Stimulated activated CD4-positive, alpha-beta T cell treated with anti-CD3 and anti-CD28 coated beads, Interleukin-2, amount 100 ng/mL, for 24 hours (primary cell): ENCODE measurements around the gene CAPN13.

ENCODE experiments used
- DNase-seq, 2 donors: peaks; one replicate each; pipeline ENCODE4 v3.0.0-alpha.2; 2020

CAPN13 gene

DNA sequence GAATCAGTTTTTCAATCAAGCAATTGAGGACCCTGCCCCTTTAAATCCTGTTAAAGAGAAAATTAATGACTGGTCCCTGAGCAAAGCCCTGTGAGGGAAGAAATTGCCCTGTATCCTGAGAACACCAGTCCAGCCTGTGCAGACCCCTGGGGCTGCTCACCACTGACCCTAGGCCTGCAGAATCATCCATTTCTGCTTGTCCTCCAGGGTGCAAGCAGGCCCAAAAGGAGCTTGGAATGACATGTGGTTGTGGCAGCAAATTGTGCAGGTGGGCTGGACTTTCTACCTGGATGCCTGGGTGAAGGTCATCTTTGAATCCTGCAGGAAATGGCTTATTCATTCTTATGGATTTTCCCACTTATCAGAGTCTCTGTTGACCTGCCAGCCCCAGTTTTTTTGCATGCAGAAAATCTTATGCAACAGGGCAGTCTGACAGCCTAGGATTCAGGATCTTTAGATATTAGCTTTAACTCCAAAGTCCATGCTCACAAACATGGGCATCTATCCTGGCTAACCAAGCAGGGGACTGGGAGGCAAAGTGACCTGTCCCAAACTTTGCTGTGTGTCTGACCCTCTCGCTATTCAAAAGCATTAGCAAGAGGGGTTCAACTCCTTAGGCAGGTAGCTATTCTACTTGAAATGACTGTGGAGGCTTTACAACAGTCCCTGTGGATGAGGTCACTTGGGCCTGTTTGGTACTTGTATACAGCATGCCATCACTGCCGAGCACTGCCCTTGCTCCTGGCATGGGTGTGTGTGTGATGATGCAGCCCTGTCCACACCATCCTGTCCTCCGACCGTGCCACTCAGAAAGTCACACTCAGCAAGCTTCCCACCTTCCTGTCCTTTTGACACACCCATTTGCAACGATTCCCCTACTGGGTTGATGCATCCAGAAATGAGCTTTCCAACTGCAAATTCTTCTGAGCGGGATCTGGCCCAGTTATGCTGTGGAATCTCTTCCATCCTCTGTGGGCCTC lies 85.3 kb downstream of the CAPN13 start:
- no peak for DNase-seq

- no peak for DNase-seq
Measured at GRCh38 chr2:30721241-30721640, 86.0 kb downstream of the CAPN13 start.

GRCh38 chr2:30717081-30717650 lies 90.1 kb downstream of the CAPN13 start:
- no peak for DNase-seq

- DNase-seq: no peak
Measured at GRCh38 chr2:30716123-30716900, 90.9 kb downstream of the CAPN13 start.

- DNase-seq: no peak
Measured at GRCh38 chr2:30714811-30715709, 92.2 kb downstream of the CAPN13 start.

DNA sequence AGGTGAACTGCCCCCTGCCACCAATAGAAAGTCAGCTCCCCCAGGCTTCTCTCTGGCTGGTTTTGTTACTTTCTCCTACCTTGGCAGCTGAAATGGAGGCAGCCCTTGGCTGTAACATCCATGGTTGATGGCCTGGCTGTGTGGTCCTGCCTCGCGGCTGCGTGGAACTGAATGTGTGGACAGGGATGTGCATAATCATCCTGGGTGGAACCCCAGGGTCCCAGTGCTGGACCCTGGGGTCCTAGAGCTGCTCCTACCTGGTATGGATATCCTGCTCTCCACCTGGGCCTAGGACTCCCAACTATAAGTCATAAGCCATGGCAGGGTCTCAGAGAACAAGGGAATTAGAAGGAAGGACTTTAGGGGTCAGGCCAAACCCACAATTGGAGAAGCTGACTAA lies 93.5 kb downstream of the CAPN13 start:
- no peak for DNase-seq

DNA sequence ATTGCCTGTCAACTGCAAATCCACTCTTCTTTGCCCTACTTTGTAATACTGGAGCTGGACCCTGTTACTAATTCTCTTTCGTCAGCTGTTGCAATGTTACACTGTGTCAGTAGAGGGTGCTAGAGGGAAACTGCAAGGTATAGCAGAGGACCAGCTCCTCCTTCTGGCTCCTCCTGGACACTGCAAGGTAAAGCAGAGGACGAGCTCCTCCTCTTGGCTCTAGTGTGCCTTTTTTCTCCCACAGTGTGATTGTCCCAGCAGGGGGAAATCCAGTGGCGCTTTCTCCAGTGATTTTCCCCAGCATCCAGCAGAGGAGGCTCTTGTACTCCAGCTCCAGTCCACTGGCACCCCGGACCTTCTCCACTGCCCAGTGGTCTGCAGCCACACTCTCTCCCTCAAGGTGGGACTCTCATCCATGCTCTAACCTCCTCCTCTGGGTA lies 95.6 kb downstream of the CAPN13 start:
- DNase-seq: peak; percentile 86 to 87

DNA sequence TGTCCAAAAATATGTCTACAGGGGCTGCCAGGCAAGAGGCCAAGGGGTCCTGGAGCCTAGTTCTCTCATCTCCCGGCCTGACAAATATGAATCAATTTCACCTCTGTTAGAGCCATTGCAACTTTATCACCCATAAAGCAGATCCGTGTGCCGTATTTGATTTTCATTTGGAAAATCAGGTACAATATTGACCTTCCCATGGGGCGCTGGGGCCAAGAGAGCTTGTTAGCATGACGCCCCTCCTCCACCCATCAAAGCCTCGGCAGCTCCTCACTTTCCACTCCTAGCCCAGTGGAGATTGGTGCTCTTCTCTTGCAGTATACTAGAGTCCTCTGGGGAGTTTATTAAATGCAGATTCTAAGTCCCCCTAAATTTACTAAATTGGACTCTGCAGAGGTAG lies 96.8 kb downstream of the CAPN13 start:
- DNase-seq: no peak

DNA sequence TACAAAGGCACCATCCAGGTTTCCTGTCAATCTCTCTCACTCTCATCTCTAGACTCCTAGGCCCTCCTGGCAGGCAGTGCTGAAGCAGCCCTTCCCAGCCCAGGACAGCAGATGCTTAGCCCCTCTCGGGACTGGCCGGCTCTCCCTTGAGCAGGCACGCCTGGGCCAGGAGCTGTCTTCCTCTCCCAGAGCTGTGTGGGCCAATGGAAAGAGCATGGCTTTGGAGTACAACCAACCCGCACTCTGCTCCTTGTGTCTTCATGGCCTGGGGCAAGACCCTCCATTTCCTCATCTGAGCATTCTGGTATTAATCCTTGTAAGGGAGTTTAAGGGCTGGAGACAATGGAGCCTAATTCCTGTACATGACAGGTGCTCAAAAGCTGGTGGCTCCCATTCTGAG lies 97.2 kb downstream of the CAPN13 start:
- no peak for DNase-seq

DNA sequence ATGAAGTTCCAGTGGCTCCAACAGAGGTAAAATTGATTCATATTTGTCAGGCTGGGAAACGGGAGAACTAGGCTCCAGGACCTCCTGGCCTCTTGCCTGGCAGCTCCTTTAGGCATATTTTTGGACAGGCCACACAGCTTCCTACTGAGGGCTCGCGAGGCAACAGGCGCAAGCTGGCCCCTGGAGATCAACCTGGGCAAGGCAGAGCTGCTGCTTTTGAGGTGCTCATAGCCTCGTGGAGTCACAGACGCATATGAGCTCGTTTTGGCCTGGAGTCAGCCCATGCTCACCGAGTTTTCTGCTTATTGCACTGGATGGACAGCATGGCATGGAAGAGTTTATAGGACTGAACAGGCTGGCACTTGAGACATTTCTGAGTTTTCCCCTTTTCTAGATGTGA lies 97.7 kb downstream of the CAPN13 start:
- no peak for DNase-seq

DNA sequence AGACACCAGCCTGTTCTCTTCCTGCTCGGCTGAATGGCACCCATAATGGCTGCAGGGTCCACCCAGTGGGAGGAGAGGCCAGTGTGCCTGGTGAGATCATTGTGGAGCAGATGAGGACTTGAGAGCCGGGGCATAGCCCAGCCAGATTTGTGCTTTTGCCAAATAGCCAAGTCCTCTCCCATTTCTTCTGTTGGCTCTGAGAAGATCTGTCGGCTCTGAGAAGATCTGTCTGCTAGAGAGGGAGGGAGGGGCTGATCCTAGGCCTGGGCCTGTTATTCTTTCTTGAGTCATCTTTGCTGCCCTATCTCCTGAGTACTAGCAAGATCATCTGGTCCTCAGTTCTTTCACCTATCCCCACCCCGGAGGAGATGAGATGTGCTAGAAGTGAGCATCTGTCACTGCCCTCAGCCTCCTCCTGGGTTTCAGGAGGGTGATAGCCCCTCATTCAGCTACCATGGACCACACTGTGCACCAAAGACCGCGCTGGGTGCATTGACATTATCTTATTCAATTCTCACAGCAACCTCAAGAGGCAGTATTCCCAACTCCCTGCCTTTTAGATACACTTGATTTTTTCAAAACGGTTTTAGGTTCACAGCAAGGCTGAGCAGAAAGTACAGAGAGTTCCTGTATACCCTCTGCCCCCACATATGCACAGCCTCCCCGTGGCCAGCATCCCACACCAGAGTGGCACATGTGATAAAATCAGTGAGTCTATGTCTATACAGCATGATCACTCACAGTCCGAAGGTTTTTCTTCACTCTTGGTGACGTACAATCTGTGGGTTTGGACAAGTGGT lies 98.6 kb downstream of the CAPN13 start:
- no peak for DNase-seq

DNA sequence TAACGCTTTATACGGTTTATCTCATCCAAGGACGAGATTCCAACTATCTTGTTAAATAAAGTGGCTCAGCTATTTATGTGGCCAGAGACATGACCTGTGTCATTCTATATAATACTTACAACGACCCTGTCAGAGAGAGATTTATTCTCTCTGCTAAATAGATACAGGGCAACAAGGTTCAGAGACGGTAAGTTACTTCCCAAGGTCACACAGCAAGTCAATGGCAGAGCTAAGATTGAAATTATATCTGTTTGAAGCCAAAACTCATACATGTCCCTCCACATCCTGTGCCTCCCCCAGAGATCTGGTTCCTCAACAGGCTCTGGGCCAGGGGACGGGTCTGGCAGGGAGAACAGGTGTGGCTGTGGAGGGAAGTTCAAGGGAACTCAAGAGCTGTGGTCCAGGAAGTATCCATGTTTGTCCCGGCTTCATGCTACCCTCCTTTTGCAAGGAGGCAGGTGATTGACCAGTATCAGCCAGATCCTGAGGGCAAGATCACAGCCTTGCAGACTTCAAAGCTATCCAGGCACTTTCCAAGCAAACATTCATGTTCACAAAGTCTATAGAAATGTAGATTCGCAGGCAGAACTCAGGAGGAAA lies 99.8 kb downstream of the CAPN13 start:
- DNase-seq: no peak

- DNase-seq: peak; percentile 77 to 82
Measured at GRCh38 chr2:30706534-30707303, 100.5 kb downstream of the CAPN13 start.

DNA sequence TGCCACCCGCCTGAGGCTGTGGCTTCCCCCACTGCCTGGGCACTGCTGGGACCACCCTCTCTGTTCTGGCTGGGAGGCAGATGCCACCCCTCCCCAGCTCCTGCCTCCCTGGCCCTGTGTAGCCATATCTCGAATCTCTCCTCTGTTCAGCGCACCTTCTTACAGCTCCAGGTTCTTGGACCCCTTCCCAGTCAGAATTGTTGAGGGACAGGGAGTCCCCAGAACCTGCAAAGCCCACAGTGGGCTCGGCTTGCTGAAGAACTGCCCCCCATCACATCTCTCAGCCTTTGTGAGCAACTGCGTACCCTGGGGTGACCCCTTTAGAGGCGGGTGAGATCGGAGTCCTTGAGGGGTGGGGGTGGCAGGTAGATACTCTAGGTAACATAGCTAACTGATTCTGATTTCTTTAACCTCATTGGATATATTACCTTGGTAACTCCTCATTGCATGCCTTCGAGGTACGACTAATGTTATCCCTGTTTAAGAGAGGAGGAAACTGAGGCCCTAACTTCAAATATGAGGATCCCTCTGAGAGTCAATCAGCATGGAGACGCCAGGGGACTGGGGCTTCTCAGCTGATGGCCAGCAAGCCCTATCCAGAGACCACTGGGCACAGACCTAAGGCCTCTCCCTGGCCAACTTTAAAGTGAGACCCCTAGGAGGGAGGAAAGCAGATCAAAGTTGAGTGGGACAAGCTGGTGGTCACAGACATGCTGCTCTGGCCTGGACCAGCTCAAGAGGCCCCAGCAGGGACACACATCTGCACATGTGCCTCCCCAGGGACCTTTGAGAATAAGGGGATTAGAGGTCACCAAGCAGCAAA lies 101.3 kb downstream of the CAPN13 start:
- no peak for DNase-seq

DNA sequence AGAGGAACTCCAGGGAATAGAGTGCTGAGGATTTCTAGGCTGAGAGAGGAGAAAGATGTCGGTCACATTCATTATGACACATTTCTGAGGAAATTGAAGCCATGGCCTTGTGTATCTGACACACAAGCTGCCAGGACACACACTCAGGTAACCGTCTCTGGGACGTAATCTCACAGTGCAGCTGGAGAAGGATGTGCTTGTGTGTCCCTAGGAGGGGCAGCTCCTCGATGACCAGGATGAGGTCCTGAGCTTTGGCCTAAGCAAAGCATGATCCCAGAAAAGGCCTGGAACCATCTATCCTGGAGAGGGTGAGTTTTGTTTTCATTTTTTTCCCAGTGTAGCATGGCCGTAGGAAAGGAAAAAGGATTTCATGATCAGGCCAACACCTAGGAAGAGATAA lies 102.2 kb downstream of the CAPN13 start:
- DNase-seq: no peak

DNA sequence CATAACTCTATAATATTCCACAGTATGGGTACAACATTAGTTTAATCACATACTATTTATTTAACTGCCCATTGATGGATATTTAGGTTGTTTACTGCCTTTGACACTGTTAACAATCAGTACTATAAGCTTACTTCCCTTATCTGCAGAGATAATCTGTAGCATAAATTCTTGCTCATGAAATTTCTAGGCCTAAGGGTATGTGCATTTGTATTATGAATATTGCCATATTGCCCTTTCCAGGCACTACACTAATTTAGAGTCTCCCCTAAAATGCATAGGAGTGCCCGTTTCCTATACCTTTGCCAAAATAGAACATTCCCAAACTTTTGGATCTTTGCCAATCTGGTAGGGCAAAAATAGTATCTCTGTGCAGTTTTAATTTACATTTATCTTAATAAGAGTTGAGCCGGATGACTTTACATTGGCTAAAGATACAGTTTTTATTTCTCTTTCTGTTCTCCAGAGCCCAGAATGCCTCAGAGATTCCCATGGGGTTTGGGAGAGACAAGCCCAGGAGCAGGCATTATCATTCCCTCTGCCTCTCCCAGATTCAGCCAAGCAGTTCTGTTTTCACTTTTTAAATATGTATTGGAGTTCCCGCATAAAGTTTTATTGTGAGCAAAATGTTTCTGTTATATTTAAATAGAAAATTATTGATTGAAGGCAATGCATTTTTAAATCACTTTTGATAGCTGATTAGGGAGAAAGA lies 102.8 kb downstream of the CAPN13 start:
- DNase-seq: no peak

GRCh38 chr2:30702694-30703093 lies 104.6 kb downstream of the CAPN13 start:
- DNase-seq: no peak

DNA sequence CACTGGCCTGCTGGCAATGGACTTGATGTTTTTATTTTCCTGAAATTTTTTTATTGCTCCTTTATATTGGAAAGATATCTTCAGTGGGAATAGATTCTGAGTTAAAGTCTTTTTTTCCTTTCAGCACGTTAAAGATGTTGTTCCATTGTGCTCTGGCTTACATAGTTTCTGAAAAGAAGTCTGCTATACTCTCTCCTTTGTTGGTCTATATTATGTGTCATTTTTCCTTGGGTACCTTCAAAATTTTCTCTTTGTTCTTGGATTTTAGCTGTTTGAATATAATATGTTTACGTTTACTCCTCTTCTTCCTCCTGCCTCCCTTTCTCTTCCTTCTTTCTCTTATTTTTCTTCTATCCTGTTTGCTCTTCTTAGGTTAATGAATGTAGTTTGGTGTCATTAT lies 105.5 kb downstream of the CAPN13 start:
- no peak for DNase-seq
